ENCODE data around the gene LRRFIP1. TPM values are rescaled to one million over a fixed set of nuclear protein-coding genes. Genes with fewer than 3 reads are reported as not detected.

LRRFIP1 gene
- total RNA-seq, 3 donors from 2014 or later (not counting 1 experiment from before 2014, with no cell fraction given), result 163 to 207 (median 188) TPM

GRCh38 chr2:237698358-237698694 is 70.9 kb downstream of the LRRFIP1 start:
- Mint-ChIP-seq H3K9me3 (no peaks in the 10 kb centered on the region), H3K27me3 (ENCODE audit: low read depth in 2 of 2) (no peaks in the 10 kb centered on the region), H3K36me3 (no peaks in the 10 kb centered on the region), H3K27ac (peak overlapping the region; percentile 95 to 99), H3K4me3 (no peak overlapping the region), H3K4me1 (peaks cover 93 to 97% of the 10 kb centered on the region in 2 donors)
- H3K27me3 ChIP-seq (ENCODE audit: control insufficient read depth, insufficient read depth, low read length), result no peaks in the 10 kb centered on the region
- H3K4me1 ChIP-seq (ENCODE audit: control insufficient read depth, insufficient read depth, low read length), result peaks cover 88% of the 10 kb centered on the region
- no peaks in the 10 kb centered on the region for H3K9me3 ChIP-seq (ENCODE audit: control insufficient read depth, insufficient read depth, low read length)
- H3K27ac ChIP-seq (ENCODE audit: low read length), result peak overlapping the region; percentile 4
- no peak for ATAC-seq
- no peak overlapping the region for H3K4me3 ChIP-seq (ENCODE audit: low read length)
- no peaks in the 10 kb centered on the region for H3K36me3 ChIP-seq (ENCODE audit: control insufficient read depth, insufficient read depth, low read length)
- no peak for DNase-seq
- TF ChIP-seq, protein P1, sequence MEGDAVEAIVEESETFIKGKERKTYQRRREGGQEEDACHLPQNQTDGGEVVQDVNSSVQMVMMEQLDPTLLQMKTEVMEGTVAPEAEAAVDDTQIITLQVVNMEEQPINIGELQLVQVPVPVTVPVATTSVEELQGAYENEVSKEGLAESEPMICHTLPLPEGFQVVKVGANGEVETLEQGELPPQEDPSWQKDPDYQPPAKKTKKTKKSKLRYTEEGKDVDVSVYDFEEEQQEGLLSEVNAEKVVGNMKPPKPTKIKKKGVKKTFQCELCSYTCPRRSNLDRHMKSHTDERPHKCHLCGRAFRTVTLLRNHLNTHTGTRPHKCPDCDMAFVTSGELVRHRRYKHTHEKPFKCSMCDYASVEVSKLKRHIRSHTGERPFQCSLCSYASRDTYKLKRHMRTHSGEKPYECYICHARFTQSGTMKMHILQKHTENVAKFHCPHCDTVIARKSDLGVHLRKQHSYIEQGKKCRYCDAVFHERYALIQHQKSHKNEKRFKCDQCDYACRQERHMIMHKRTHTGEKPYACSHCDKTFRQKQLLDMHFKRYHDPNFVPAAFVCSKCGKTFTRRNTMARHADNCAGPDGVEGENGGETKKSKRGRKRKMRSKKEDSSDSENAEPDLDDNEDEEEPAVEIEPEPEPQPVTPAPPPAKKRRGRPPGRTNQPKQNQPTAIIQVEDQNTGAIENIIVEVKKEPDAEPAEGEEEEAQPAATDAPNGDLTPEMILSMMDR (IDR thresholded peaks at IDR 0.05), result no peak
- WGBS (ENCODE audit: insufficient coverage), result 68% methylated on average over 5 of the region's 5 CpGs
- intact Hi-C loops (cut with micrococcal nuclease), result loop anchor here (5.0 to 10.0 kb wide), 2 partner anchors 34 to 206 kb away; no protein-coding TSS in a partner anchor

DNA sequence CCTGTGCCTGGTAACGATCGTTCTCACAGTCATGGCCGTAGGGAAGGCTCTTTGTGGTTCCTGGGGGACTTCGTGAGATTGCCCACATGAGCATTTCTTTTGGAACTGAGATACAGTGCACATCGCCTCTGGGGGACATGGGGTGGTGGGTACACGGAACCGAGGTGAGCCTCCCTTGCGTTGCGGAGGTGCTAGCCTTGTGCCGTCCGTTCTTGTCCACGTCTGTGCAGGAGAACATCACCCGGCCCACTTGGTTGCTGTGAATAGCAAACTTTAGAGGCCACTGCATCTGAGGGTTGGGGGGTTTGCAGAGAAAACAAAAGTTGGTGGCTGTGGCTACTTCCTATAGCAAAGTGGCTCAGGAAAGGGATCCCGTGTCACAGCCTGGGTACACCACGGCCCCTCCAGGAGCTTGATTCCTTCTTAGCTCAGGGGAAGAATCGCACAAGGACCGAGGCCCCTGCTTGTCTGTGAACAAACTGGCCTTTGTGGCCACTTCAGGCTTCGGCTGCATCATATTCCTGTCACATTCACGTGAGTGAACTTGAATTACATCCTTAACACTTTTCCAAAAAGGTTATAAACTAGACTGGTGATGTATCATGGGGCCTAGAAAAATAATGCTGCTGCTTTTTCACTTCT is 72.6 kb downstream of the LRRFIP1 start:
- H3K27ac Mint-ChIP-seq, result peak overlapping the region; percentile 86 to 99
- intact Hi-C loops (cut with micrococcal nuclease), result loop anchor here (5.0 to 10.0 kb wide), 2 partner anchors 32 to 205 kb away; no protein-coding TSS in a partner anchor
- H3K27me3 Mint-ChIP-seq (ENCODE audit: low read depth in 2 of 2), result no peaks in the 10 kb centered on the region

DNA sequence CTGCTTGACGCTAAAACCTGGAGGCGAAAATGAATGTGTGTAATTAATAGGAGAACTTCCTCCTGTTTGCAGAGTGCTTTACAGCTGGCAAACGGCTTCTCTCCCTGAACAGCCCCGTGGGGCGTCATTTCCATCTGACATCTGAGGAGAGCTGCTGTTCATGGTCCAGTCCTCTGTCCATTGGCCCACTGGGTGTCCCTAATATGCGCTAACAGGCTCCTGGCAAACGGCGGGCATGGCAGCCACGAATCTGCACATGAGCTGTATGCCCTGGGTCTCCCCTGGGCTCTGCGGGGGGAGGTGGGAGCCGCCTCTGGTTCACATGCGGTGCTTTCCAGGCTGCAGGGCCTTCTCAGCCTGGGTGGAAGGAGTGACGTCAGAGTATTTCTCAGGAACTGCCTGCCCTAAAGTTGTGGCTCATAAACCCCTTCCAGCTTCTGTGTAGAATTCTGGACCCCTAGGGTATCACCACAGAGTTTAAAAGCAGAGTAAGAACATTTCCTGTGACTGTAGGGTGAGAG is 73.2 kb downstream of the LRRFIP1 start:
- DNase-seq (peak; percentile 59 to 89), ATAC-seq (peak; percentile 63 to 74 (median 71))
- Mint-ChIP-seq H3K27ac (peak overlapping the region; percentile 86 to 99), H3K9me3 (no peaks in the 10 kb centered on the region), H3K27me3 (ENCODE audit: low read depth in 2 of 2) (no peaks in the 10 kb centered on the region), H3K4me1 (peaks cover 86 to 96% of the 10 kb centered on the region in 2 donors), H3K36me3 (no peaks in the 10 kb centered on the region), H3K4me3 (peak overlapping the region; percentile 56)
- Histone ChIP-seq H3K27me3 (ENCODE audit: control insufficient read depth, insufficient read depth, low read length) (no peaks in the 10 kb centered on the region), H3K4me3 (ENCODE audit: low read length) (no peak overlapping the region), H3K4me1 (ENCODE audit: control insufficient read depth, insufficient read depth, low read length) (peaks cover 93% of the 10 kb centered on the region), H3K27ac (ENCODE audit: low read length) (peak overlapping the region; percentile 65), H3K9me3 (ENCODE audit: control insufficient read depth, insufficient read depth, low read length) (no peaks in the 10 kb centered on the region), H3K36me3 (ENCODE audit: control insufficient read depth, insufficient read depth, low read length) (no peaks in the 10 kb centered on the region)
- intact Hi-C loops (cut with micrococcal nuclease), result no loop called here
- WGBS (ENCODE audit: insufficient coverage), result 14% methylated on average over 13 of the region's 13 CpGs
- TF ChIP-seq, protein P1 (IDR thresholded peaks at IDR 0.05), result no peak

More for the DNA sequence above, 72.6 kb downstream of the LRRFIP1 start:
- Histone ChIP-seq H3K4me3 (ENCODE audit: low read length) (no peak overlapping the region), H3K4me1 (ENCODE audit: control insufficient read depth, insufficient read depth, low read length) (peaks cover 88% of the 10 kb centered on the region), H3K27me3 (ENCODE audit: control insufficient read depth, insufficient read depth, low read length) (no peaks in the 10 kb centered on the region), H3K27ac (ENCODE audit: low read length) (peak overlapping the region; percentile 65), H3K36me3 (ENCODE audit: control insufficient read depth, insufficient read depth, low read length) (no peaks in the 10 kb centered on the region), H3K9me3 (ENCODE audit: control insufficient read depth, insufficient read depth, low read length) (no peaks in the 10 kb centered on the region)
- TF ChIP-seq, protein P1 (IDR thresholded peaks at IDR 0.05), result no peak
- DNase-seq, result no peak
- no peak for ATAC-seq
- Mint-ChIP-seq H3K9me3 (no peaks in the 10 kb centered on the region), H3K4me1 (peaks cover 91 to 97% of the 10 kb centered on the region in 2 donors), H3K4me3 (peak overlapping the region; percentile 56), H3K36me3 (no peaks in the 10 kb centered on the region)
- WGBS (ENCODE audit: insufficient coverage), result 63% methylated on average over 18 of the region's 19 CpGs
